ENCODE results near the gene ARHGEF7. TPM values are rescaled to one million over a fixed set of nuclear protein-coding genes. Genes with fewer than 3 reads are reported as not detected.
A peak's percentile ranks its signal among the peaks of the same experiment; 100 is the strongest.

The ARHGEF7 gene
- total RNA-seq, 1 donor from 2014 or later: 63.2 TPM

DNA sequence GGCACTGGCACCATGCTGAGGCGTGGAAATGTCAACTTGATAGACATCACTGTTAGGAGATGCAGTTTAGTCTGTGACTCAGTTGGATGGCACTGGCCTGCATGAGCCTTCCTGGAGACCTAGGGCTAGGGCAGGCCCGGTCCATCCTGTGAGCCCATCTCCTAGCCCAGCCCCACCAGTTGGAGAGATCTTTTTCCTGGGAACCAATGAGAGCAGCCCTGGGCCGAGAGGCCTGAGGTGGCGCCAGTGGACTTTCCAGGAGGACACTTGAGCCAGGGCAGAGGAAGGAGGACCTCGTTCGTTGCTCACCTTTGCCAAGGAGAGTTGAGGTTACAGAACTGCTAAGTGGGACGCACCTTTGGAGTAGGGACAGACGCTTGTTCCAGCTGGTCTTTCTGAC is 104.8 kb downstream of the ARHGEF7 start:
- Histone ChIP-seq H3K27me3 (no peaks in the 10 kb centered on the region), H3K36me3 (no peaks in the 10 kb centered on the region), H3K27ac (peak overlapping the region; percentile 8), H3K4me1 (peaks cover 35% of the 10 kb centered on the region), H3K4me3 (no peak overlapping the region), H3K9me3 (no peaks in the 10 kb centered on the region)
- no peak for DNase-seq
- ATAC-seq: peak; percentile 47
- intact Hi-C loops (cut with DNase I): loop anchor here (5.0 kb wide), 1 partner anchor 153 kb away; no protein-coding TSS in a partner anchor
- TF ChIP-seq, protein P1, sequence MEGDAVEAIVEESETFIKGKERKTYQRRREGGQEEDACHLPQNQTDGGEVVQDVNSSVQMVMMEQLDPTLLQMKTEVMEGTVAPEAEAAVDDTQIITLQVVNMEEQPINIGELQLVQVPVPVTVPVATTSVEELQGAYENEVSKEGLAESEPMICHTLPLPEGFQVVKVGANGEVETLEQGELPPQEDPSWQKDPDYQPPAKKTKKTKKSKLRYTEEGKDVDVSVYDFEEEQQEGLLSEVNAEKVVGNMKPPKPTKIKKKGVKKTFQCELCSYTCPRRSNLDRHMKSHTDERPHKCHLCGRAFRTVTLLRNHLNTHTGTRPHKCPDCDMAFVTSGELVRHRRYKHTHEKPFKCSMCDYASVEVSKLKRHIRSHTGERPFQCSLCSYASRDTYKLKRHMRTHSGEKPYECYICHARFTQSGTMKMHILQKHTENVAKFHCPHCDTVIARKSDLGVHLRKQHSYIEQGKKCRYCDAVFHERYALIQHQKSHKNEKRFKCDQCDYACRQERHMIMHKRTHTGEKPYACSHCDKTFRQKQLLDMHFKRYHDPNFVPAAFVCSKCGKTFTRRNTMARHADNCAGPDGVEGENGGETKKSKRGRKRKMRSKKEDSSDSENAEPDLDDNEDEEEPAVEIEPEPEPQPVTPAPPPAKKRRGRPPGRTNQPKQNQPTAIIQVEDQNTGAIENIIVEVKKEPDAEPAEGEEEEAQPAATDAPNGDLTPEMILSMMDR (IDR thresholded peaks at IDR 0.05): no peak

DNA sequence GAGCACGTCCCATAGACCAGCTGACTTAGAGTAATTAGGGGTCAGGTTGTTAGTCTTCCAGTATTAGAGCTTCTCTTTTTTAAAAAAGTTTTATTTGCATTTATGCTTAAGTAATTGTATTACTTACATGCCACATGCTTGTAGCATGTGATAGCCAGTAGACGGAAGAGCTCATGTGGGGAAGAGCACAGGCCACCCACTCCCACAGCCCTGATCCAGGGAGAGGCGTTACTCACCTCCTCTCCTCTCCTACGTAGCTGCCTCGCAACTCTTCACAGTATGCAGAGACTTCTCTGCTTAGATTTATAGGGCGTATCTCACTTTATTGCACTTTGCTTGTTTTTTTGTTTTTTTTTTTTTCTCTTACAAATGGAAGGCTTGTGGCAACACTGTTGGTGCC is 110.1 kb downstream of the ARHGEF7 start:
- H3K27me3 ChIP-seq: no peaks in the 10 kb centered on the region
- H3K9me3 ChIP-seq: no peaks in the 10 kb centered on the region
- H3K4me3 ChIP-seq: no peak overlapping the region
- H3K27ac ChIP-seq: no peak overlapping the region
- peaks cover 17% of the 10 kb centered on the region for H3K36me3 ChIP-seq
- intact Hi-C loops (cut with DNase I): no loop called here
- ATAC-seq (peak; percentile 52), DNase-seq (no peak)
- H3K4me1 ChIP-seq: peaks cover 21% of the 10 kb centered on the region
- TF ChIP-seq, protein P1 (IDR thresholded peaks at IDR 0.05): no peak

DNA sequence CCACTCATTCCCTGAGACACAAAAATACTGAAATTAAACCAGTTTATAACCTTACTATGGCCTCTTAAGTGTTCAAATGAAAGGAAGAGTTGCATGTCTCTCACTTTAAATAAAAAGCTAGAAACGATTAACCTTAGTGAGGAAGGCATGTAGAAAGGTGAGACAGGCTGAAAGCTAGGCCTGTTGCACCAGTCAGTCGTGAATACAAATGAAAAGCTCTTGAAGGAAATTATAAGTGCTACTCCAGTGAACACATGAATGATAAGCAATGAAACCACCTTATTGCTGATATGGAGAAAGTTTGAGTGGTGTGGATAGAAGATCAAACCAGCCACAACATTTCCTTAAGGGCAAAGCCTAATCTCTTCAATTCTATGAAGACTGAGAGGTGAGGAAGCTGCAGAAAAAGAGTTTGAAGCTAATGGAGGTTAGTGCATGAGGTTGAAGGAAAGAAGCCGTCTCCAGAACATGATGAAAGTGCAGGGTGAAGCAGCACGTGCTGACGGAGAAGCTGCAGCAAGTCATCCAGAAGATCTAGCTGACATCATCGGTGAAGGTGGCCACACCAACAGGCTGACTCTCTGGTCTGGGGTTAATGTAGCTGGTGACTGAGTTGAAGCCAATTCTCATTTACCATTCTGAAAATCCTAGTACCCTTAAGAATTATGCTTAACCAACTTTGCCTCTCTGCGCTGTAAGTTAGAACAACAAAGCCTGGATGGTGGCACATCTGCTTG is 110.9 kb downstream of the ARHGEF7 start:
- peak; percentile 31 for ATAC-seq
- Histone ChIP-seq H3K27ac (no peak overlapping the region), H3K4me1 (peaks cover 15% of the 10 kb centered on the region), H3K4me3 (no peak overlapping the region), H3K27me3 (no peaks in the 10 kb centered on the region), H3K36me3 (peaks cover 17% of the 10 kb centered on the region), H3K9me3 (no peaks in the 10 kb centered on the region)
- intact Hi-C loops (cut with DNase I): no loop called here
- TF ChIP-seq, protein P1 (IDR thresholded peaks at IDR 0.05): no peak
- no peak for DNase-seq

DNA sequence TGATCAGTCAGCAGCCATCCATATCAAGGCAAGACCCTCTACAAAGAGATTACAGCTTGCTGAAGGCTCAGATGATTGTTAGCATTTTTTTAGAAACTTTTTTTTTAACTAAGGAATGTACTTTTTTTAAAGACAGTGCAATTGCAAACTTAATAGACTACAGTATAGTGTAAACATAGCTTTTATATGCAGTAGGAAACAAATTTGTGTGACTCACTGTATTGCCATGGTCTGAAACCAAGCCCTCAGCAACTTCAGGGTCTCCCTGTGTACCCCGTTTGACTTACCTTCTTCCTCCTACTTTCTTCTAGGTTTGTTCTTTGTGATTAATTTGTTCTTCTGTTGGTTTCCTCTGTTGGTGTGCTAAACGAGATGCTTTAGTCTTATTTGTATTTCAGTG is 112.3 kb downstream of the ARHGEF7 start:
- H3K27me3 ChIP-seq: no peaks in the 10 kb centered on the region
- peaks cover 17% of the 10 kb centered on the region for H3K36me3 ChIP-seq
- H3K4me3 ChIP-seq: no peak overlapping the region
- intact Hi-C loops (cut with DNase I): no loop called here
- no peaks in the 10 kb centered on the region for H3K9me3 ChIP-seq
- ATAC-seq (no peak), DNase-seq (no peak)
- H3K27ac ChIP-seq: no peak overlapping the region
- TF ChIP-seq, protein P1 (IDR thresholded peaks at IDR 0.05): no peak
- H3K4me1 ChIP-seq: peaks cover 12% of the 10 kb centered on the region

DNA sequence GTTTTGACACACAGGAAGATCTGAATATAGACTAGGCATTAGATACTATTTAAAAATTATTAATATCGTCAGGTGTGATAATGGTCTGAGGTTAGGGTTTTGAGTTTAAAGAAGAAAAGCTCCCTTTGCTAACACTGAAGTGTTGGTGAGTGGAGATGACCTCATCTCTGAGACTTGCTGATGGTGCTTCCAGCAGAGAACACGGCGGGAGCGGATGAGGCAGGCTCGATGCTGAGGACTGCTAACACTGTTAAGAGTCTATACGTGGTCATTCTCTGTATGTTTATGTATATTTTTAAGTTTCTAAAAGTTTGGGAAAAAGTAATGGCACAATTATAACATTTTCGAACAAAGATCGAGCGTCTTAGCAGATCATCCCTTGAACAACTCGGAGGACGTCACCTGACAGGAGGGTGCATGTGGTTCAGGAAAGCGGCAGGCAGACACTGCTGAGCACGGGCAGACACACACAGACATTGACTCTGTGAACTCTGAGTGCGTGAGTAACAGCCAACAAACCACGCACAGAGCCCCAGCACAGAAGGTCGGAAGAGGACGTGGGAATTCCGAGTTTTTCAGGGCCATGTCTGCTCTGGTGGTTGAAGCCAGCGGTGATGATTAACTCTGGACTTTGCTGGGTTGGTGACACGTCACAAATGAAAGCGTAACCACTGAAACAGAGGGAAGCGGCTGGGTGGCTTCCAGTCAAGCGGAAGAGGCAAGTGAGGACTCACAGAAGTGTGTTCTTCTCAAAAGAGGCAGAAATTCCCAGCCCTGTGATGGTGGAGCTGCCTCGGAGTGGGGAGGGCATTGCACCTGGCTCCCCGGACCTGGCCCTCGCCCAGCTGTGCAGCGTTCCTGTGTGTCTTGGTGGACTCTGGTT is 113.4 kb downstream of the ARHGEF7 start:
- DNase-seq (no peak), ATAC-seq (no peak)
- H3K27me3 ChIP-seq: no peaks in the 10 kb centered on the region
- H3K4me1 ChIP-seq: peaks cover 12% of the 10 kb centered on the region
- no peak overlapping the region for H3K4me3 ChIP-seq
- TF ChIP-seq, protein P1 (IDR thresholded peaks at IDR 0.05): no peak
- peaks cover 23% of the 10 kb centered on the region for H3K36me3 ChIP-seq
- intact Hi-C loops (cut with DNase I): no loop called here
- H3K27ac ChIP-seq: no peak overlapping the region
- H3K9me3 ChIP-seq: no peaks in the 10 kb centered on the region
